ENCODE measurements around the gene HDAC10. TPM values are rescaled to one million over a fixed set of nuclear protein-coding genes. Genes with fewer than 3 reads are reported as not detected.

Gene HDAC10
- total RNA-seq, 2 donors from 2014 or later, result 11.2 to 14.2 TPM

DNA sequence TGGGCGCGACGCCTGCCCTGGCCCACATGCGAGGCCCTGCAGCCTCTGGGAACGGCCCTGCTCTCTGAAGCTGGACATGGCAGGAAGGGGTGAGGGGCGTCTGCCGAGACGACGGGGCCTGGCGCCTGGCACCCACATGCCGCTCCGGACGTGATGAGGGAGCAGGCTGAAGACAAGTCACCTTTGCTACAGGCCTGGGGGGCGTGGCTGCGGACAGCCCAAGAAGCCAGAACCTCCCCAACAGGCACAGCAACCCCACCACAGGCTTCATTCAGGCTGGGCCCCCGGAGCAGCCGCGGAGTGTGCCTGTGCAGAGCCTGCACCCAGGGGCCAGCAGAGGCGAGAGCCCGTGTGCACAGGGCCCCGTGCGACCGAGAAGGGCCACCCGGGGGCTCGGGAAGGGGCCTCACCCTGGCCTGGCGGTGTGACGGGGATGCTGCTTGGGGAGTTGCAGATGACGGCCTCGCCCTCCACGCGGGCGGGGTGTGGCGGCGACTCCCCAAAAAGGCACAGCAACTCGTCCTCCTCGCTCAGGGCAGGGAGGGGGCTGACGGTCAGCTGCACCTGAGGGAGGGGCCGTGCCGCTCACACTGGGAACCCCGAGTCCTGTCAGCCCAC is 35.7 kb upstream of the HDAC10 start:
- intact Hi-C loops (cut with DNase I), result no loop called here
- DNase-seq (no peak), ATAC-seq (no peak)

DNA sequence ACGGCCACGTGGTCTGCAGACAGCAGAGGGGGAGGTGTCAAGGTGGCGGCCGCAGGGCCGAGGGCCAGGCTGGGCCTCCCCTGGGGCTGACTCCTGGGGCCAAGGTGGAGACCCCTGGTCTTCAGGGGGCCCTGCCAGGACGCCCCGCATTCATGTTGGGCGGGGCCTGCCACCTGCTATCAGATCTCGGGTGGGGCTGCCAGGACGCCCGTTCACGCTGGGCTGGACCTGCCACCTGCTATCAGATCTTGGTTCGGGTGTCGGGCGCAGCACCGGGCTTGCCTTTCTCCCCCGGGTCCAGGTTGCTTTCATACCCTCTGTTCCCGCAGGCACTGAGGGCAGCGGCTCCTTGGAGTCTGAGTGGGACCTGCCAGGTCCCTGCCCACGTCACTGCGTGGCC is 35.2 kb upstream of the HDAC10 start:
- no peak for ATAC-seq
- intact Hi-C loops (cut with DNase I), result no loop called here
- DNase-seq, result no peak

DNA sequence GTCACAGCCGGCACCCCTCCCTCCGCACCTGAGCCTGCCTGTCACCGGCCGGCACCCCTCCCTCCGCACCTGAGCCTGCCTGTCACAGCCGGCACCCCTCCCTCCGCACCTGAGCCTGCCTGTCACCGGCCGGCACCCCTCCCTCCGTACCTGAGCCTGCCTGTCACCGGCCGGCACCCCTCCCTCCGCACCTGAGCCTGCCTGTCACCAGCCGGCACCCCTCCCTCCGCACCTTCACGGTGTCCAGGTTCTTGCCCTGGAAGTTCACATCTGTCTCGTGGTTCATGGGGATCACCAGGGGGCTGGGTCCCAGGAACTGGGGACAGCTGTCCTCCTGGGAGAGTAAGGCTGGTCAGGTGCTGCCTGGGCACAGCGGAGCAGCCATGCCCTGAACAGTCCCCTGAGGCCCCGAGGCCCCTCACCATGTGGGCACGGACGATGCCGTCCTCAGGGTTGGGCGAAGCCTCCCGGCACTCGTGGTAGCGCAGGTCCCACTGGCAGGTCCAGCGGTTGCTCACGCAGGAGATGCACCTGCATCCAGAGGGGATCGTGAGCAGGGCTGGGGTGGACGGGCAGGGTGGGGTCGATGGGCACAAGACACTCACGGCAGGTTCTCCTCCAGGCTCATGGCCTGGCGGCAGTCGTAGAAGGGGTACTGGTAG is 34.6 kb upstream of the HDAC10 start:
- DNase-seq (no peak), ATAC-seq (no peak)
- intact Hi-C loops (cut with DNase I), result no loop called here

DNA sequence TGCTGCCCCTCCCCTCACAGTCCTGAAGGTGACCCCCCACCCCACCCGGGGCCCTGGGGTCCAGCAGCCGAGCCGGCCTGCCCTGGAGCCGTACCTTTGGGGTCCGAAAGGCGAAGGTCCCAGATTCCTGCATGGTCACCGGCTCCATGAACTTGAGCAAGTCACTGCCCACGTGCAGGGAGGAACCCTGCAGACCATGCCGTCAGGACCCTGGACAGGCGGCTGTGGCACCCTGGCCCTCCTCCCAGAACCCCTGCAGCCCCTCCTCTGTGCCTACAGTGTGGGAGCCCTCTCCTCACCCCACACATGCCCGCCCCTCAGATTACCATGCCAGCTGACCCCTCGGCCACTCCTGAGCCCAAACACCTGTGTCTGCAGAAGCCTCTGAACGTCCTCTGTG is 33.4 kb upstream of the HDAC10 start:
- intact Hi-C loops (cut with DNase I), result no loop called here

DNA sequence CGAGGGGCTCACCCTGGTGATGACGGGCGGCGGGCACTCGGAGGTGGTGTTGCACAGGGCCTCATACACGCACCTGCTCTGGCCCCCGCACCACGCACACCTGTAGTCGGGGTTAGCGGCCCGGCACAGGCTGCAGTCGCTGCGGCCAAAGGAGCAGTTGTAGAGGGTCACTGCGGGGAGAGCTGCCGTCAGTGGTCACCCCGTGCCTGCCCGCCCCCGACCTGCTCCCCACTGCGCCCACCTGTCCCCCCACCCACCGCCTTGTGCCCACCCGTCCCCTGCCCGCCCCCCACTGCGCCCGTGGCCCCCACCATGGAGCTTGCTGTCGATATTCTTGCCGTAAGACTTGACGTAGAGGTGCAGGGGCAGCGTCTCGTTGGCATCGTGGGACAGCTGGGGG is 32.8 kb upstream of the HDAC10 start:
- ATAC-seq (no peak), DNase-seq (no peak)
- intact Hi-C loops (cut with DNase I), result no loop called here

More for the DNA sequence above, 33.4 kb upstream of the HDAC10 start:
- DNase-seq (no peak), ATAC-seq (no peak)

DNA sequence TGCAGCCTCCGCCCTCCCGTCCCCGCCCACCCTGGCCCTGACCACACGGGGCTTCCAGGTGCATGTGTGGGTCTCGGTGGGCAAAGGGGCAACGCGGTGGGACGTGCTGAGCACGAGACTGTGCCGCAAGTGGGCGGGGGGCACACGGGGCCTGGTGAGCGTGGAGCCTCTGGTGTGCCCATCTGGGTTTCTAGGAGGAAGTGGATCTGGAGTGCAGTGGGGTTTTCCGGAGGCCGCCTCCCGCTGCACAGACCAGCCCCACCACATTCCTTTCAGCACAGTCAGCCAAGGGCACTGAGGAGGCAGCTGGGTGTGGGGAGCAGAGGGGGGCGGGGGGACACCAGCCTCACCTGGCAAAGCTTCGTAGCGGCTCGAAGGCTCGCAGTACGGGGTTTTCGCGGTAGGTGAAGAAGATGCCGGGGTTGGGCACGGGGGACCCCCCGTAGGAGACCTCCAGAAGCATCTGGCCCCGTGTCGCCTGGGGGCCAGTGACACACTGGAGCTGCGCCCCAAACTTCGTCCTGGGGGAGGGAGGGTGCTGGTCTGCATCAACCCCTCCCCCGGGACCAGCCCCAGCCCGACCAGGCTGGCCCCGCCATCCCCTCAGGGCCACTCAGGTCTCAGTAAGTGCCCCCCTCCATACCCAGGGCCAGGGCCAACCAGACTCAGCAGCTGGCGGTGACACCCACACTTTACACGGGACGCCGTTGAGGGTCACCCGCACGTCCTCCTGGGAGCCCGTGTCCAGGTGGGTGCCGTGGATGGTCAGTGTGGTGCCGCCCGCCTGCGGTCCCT is 31.5 kb upstream of the HDAC10 start:
- peak; percentile 57 to 67 for ATAC-seq
- intact Hi-C loops (cut with DNase I), result no loop called here
- DNase-seq, result no peak

DNA sequence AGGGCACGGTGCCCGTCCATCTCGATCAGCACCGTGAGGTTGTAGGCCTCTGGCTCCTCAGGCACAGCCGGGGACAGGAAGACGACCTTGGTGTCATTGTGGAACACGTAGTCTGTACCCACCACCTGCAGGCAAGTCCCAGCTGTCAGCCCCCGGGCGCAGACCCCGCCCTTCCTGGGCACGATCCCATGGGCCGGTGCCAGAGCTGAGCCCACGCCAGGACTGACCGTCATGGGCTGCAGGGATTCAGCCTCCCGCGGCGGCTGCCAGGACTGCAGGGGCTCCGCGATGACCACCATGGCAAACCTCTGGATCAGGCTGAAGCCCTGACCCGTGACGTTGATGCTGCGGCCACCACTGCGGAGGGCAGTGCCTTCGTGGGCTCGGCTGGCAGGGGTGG is 30.9 kb upstream of the HDAC10 start:
- peak; percentile 64 to 69 for ATAC-seq
- intact Hi-C loops (cut with DNase I), result no loop called here
- no peak for DNase-seq

DNA sequence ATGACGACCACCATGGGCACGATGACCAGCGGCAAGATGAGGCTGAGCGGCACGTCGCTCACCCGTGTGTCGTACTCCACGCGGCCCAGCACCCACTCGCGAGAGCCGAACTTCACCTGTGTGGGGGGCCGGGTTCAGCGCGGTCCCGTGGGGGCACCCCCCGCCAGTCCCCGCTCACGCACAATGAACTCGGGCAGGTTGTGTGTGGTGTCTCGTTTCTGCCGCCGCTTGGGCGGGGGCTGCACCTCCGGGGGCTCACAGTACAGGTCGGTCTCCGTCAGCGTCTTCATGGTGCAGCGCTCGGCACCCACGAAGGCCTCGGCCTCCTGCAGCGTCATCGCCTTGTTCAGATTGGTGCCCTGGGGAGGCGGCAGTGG is 30.3 kb upstream of the HDAC10 start:
- no peak for DNase-seq
- intact Hi-C loops (cut with DNase I), result no loop called here
- no peak for ATAC-seq

DNA sequence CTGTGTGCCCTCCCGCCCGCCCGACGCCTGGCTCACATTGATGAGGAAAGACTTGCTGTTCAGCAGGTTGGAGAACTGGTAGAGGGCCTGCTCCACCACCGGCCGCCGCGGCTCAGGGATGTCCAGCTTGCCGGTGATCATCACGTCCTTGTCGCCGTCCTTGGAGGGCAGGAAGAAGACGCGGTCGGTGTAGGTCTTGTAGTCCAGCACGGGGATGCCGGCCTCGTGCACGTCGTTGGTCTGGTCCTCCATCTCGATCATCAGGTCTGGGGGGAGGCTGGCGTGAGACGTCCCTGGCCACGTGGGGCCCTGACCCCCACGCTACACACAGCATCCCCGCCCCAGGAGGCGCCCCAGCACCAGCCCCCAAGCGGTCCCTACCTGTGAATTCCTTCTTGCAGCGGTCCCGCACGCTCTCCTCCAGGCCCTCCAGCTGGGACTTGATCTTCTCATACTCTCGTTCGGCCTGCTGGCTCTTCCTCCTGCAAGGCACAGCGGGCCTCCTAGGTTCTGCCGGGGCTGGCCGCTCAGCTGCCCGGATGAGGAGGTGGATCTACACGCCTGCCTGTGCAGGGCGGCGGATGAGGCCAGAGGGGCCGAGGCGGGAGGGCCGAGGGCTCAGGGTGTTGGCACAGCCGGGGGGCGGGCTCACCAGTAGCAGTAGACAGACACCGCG is 29.8 kb upstream of the HDAC10 start:
- intact Hi-C loops (cut with DNase I), result no loop called here
- ATAC-seq (no peak), DNase-seq (no peak)

DNA sequence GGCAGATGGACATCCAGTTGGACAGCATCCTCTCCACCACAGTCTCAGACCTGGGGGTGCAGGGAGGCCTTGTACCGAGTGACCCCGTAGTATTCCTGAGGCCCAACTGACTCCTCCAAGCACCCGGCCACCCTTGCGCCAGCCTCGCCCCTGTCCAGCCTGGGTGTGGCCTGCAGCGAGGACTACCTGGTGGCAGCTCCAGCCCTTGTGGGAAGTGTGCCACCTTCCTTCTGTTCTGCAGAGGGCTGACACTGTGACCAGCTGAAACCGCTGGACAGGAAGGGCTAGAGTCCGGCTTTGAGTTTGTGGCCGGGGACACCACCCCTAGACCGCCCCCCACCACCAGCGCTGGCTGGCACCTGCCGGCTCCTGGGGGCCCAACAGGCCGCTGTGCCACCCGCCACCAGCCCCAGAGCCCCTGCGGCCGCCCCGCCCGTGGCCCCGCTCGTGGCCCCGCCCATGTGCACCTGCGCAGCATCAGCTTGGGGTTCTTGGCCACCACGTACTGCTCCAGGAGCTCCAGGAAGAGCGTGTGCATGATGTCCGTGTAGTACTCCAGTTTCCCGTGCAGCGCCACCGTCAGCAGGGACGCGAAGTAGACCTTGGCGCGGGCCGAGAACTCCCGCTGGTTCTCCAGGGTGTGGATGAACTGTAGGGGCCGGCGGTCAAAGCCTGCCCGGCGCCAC is 29.1 kb upstream of the HDAC10 start:
- DNase-seq (no peak), ATAC-seq (no peak)
- intact Hi-C loops (cut with DNase I), result no loop called here

DNA sequence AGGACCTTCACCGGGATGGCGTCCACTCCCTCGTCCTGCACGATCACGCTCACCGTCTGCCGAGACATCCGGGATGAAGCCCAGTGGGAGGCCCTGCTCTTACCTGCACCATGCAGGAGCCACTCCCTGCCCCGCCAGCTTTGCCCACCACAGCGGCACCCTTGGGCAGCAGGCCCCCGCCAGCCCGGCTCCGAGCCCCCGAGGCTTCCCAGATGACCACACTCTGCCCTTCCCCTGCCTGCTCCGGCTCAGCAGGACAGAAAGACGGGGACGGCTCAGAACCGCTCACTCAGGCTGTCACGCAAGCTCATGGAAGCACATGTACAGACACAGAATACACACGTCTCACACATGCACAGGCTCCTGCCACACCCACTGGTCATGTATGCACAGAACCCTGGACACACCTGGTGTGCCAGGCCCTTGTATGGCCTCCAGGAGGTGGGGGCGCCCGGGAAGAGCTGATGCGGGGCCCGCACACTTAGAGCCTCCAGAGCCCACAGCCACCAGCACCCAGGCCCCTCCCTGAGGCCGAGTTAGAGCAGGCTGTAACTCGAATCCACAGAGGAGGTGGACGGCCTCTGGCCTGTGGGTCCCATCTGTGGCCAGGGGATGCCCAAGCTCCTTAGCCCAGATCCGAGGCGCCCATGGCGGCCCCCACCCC is 28.0 kb upstream of the HDAC10 start:
- DNase-seq, result no peak
- intact Hi-C loops (cut with DNase I), result loop anchor here (5.0 kb wide), 2 partner anchors 48 to 63 kb away; partner anchors contain the start of genes DENND6B (in 1 of the 2) and PPP6R2 (in 1 of the 2)
- ATAC-seq, result no peak

DNA sequence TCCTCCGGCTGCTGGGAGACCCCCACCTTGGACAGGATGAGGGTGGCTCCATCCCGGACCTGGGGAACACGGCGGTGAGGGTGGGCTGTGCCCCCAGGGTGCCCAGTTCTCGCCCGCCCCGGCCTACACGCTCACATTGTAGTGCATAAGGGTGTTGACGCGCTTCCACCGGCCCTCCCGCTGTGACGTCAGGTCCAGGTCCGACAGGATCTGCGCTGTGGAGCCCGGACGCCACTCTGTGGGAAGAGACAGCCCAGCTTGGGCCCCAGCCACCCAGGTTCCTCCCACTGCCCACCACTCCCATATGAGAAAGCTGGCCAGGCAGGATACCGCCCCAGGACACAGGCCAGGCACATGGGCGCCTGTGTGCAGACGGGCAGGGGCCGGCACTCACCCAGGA is 27.4 kb upstream of the HDAC10 start:
- ATAC-seq (no peak), DNase-seq (no peak)
- intact Hi-C loops (cut with DNase I), result loop anchor here (5.0 kb wide), 2 partner anchors 49 to 64 kb away; partner anchors contain the start of genes DENND6B (in 1 of the 2) and PPP6R2 (in 1 of the 2)

DNA sequence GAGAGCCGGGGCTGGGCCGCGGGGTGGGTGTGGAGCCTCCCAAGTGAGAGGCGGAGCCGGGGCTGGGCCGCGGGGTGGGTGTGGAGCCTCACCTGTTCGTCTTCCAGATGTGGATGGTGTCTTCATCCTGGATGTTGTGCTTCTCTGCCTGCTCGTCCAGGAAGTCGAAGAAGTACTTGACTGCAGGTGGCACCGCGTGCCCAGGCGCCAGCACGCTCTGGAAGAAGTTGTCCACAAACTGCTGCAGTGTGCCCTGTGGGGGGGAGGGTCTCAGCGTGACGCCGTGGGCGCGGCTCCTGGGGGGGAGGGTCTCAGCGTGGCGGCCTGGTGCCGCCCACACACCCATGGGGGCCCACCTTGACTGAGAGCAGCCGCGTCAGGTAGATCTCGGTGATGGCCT is 26.7 kb upstream of the HDAC10 start:
- intact Hi-C loops (cut with DNase I), result loop anchor here (2.0 to 5.0 kb wide), 3 partner anchors 47 to 65 kb away; partner anchors contain the start of genes DENND6B (in 1 of the 2) and PPP6R2 (in 1 of the 2)
- ATAC-seq, result no peak
- no peak for DNase-seq

DNA sequence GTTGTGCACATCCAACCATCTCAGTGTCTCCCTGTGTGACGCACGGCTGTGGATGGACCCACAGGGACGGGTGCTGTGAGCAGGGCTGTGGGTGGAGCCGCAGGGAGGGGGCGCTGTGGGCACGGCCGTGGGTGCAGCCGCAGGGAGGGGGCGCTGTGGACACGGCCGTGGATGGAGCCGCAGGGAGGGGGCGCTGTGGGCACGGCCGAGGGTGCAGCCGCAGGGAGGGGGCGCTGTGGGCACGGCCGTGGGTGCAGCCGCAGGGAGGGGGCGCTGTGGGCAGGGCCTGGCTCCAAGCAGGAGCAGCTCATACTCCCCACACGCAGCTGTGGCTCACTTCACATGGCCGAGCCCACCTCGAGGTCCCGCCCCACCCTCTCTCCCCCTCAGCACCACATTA is 25.1 kb upstream of the HDAC10 start:
- intact Hi-C loops (cut with DNase I), result loop anchor here (2.0 to 5.0 kb wide), 3 partner anchors 49 to 66 kb away; partner anchors contain the start of genes DENND6B (in 1 of the 2) and PPP6R2 (in 1 of the 2)
- ATAC-seq, result peak; percentile 79 to 84
- DNase-seq, result peak; percentile 73

DNA sequence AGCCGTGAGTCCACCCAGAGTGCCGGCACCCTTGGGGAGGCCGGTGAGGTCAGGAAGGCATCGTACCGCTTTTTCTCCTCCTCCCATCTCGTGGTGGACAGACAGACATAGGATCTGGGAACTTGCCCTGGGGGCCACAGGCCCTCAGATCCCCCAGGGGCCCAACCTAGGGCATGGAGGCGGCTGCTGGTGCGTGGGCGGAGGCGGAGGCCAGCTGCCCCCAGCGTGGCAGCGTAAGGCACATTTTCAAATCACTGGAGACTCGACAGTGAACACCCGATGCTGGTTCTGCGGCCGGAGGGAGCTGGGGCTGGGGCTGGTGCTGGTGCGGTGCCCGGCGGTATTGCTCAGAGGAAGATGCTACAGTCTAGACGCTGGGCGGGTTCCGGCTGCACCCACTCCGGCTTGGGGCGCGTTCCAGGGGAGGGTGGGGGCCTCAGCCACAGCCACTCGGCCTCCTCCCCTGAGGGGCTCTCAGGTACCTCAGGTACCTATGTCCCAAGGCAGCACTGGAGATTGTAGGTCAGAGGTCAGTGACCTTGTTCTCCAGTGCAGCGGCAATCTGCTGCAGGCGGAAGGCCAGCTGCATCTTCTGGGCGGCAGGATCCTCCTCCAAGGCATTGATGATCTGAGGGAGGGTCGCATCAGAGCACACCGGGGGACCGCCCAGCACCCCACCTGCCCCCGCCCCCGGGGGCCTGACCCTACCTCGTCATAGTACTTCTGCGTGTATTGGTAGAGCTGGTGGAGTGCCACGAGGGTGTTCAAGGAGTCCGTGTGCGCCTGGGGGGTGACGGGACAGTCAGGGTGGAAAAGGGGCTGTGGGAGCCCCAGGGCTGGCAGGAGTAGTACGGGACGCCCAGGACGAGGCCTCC is 24.4 kb upstream of the HDAC10 start:
- DNase-seq (no peak), ATAC-seq (no peak)
- intact Hi-C loops (cut with DNase I), result loop anchor here (2.0 to 5.0 kb wide), 3 partner anchors 49 to 67 kb away; partner anchors contain the start of genes DENND6B (in 1 of the 2) and PPP6R2 (in 1 of the 2)

DNA sequence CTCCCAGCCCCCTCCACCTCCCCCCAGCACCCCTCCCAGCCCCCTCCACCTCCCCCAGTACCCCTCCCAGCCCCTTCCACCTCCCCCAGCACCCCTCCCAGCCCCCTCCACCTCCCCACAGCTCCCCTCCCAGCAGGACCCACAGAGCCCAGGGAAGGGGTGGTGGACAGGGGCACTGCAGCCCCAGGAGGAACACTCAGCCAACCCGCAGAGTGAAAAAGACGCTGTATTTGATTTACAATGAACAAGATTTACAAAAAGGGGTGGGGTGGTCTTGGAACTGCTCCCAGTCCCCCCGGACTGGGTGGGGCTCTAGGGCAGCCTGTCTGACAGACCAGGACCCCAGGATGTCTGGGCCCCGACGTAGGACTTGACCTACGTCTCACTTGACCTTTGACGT is 23.7 kb upstream of the HDAC10 start:
- intact Hi-C loops (cut with DNase I), result loop anchor here (5.0 kb wide), 2 partner anchors 53 to 68 kb away; partner anchors contain the start of genes DENND6B (in 1 of the 2) and PPP6R2 (in 1 of the 2)
- ATAC-seq (no peak), DNase-seq (no peak)

DNA sequence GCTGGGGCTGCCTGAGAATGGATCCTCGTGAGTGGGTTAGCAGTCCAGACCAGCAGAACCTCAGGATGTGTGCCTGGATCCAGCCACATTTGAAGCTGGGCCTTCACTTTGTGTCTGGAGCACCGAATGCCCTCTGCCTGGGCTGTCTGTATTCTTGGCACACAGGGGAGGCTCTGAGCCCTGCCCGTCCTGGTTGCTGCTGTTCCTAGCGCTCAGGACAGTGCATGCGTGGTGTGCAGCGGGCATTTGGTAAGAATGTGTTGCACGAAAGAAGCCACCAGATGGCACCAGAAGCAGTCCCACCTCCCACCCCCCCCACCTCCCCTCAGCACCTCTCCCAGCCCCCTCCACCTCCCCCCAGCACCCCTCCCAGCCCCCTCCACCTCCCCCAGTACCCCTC is 23.2 kb upstream of the HDAC10 start:
- peak; percentile 61 for DNase-seq
- intact Hi-C loops (cut with DNase I), result no loop called here

More for the DNA sequence above, 23.2 kb upstream of the HDAC10 start:
- peak; percentile 3 to 12 for ATAC-seq

Measured in left cardiac atrium (tissue), 4 donors.